ENCODE measurements around the gene RAP1A.
"Not testable (repeated sequence)": the region's sequence is repeated elsewhere in the genome, so short reads cannot be mapped to it uniquely, and the experiment has no call there.

The RAP1A gene

DNA sequence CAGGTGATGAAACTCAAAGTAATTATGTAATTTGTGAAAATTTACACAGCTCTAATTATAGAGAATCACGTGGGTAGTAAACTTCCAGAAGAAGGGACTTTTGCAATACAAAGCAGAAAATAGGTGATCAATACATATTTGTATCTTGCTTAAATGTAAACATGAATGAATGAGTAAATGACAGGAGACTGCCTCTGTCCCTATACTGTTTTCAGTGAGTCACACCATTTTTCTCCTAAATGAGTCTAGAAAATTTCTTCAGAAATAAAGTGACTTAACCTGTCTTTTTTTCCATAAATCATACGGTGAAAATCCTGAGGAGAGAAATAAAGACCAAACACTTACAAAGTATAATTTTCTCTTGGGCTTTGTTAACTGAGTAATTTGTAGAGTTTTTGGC lies 11.9 kb downstream of the RAP1A start:
- DNase-seq: no peak

DNA sequence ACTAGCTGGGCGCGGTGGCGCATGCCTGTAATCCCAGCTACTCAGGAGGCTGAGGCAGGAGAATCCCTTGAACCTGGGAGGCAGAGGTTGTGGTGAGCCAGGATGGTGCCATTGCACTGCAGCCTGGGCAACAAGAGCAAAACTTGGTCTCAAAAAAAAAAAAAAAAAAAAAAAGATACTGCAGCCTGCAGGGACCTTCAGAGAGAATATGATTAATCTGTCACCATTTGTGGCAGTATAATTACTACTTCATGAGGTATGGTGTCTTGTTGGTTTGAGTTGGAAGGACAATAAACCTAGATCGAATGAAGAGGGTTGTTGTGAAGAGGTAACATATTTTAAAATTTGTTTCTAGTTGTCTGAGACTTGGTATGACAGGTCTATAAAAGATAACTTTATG lies 13.2 kb downstream of the RAP1A start:
- not testable (repeated sequence) for DNase-seq

DNA sequence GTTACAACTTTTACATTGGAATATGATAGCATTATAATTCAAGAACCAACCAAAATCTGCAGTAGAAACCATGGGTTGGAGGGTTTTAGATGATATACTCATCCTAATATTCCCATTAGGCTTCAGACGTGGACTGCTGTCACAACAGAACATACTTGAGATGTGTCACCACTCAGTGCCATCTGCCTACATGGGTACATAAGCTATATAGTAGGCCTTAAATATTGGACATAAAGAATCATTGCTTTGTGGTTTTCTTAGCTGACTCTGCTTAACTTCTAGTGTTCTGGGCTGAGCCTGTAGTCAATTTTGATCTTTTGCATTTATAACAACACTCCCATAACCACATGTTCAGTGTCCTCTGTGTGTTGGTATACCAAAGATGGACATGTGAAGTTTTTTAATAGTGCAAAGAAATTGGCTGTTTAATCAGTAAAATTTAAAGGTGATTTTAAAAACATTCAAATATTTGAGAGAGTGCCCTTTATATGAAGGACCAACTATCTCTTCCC lies 14.2 kb downstream of the RAP1A start:
- no peak for DNase-seq

DNA sequence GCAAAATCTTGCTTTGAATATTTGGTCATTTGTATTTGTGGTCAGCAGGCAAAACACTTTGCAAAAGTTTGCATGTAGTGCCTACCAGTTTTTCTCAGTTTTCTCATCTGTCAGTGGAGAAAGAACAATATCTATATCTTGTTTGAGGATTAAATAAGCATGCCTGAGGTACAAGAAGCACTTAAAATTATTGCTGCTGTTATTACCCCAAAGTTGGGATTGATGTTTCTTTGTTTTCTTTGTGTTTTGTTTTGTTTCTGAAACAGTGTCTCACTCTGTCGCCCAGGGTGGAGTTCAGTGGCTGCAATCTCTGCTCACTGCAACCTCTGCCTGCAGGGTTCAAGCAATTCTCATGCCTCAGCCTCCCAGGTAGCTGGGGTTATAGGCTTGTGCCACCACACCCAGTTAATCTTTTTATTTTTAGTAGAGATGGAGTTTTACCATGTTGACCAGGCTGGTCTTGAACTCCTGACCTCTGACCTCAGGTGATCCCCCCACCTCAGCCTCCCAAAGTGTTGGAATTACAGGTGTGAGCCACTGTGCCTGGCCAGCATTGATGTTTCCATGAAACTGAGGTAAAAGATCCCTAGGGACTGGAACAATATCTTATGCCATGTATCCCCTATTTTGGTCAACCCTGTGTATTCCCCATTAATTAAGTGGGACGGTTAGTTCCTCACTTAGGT lies 15.9 kb downstream of the RAP1A start:
- no peak for DNase-seq

DNA sequence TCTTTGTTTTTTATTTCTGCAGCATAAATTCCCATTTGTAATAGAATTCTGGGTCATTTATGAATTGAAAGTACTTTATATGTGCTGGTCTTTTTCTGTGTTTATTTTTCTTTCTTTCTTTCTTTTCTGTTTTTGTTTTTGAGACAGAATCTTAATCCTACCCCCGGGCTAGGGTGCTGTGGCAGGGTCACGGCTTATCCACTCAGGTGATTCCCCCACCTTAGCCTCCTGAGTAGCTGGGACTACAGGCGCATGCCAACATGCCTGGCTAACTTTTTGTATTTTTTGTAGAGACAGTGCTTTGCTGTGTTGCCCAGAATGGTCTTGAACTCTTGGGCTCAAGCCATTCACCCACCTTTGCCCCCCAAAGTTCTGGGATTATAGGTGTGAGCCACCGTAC lies 18.7 kb downstream of the RAP1A start:
- no peak for DNase-seq

DNA sequence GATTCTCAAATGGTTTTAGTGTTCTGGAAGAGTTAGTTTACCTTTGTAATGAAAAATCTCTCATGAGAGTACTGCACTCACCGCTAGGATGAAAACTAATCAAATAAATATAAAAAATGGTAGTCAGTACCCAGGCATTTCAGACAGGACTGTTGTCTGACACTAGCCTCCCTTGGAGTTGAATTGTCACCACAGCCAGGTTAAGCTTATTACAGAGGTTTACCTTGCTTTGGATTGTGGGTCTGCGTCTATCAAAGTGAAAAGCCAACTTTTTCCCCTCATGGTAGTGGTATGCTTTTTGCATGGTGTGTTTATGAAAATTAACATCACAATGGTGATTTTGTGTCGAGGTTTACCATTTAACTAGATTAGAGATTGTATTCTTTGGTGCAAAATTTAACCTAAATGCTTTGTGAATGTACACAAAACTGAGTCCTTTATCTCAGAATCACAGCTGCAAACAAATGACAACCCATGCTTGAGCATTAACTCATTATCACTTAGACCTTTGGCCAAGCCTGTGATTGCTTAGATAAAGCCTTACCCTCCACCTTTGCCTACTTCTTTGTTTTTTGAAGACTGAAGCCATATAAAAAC lies 20.1 kb downstream of the RAP1A start:
- no peak for DNase-seq

DNA sequence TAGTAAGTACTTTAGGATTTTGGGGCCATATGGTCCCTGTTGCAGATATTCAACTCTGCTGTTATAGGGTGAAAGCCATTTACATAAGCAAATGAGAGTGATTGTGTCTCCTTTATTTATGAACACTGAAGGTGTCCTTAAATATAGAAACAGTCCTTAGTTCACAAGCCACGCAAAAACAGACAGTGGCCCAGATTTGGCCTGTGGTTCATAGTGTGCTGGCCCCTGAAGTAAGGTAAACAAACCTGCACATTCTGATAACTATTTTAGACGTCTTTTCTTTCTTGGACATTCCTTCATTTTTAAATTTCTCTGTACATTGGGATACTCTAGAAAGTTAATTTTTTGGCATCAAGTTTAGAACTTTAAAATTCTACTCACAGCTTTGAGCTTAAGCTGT lies 23.5 kb downstream of the RAP1A start:
- no peak for DNase-seq

DNA sequence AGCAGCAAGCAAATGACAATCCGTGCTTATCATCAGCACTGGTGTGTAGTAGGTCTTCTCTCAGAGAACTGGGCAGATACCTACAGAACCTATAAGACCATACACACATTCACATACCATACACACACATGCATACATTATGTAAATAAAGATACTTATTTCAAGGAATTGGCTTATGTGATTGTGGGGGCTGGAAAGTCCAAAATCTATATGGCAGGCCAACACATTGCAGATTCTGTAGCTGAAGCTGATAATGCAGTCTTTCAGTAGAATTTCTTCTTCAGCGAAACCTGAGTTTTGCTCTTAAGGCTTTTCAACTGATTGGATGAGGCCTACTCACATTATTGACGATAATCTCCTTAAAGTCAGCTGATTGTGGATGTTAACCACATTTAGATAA lies 24.1 kb downstream of the RAP1A start:
- no peak for DNase-seq

DNA sequence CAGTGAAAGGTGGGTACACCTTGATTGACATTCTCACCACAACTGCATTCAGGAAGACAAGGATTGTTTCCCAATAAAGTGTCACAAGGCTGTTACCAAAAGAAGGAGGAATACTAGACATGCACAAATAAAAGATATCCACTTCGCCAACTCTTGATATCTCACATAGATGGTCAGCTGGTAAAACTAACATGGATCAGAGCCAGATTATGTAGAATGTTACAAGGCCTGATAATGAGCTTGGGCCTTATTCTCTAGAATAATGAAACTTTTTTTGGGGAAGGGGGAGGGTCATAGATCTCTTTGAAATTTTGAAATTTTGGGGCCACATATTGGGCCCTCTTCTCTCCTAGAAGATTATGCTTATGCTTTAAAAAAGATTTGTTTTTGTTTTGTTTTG lies 24.9 kb downstream of the RAP1A start:
- no peak for DNase-seq

DNA sequence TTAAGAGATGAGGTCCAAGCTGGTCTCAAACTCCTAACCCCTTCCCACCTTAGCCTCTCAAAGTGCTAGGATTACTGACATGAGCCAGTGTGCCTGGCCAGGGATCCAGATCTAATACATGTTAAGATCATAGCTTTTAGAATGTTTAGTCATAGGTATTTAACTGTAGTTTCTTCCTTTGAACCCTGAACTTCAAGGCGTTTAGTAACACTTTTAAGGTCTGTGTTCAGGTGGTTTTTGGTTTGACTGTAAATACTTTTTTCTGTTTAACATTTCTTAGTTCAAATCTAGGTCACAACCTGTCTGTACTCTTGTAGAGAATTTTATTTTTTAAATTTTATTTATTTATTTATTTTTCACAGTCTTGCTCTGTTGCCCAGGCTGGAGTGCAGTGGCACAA lies 28.1 kb downstream of the RAP1A start:
- DNase-seq: peak in 1 of 2 donors; percentile 37

DNA sequence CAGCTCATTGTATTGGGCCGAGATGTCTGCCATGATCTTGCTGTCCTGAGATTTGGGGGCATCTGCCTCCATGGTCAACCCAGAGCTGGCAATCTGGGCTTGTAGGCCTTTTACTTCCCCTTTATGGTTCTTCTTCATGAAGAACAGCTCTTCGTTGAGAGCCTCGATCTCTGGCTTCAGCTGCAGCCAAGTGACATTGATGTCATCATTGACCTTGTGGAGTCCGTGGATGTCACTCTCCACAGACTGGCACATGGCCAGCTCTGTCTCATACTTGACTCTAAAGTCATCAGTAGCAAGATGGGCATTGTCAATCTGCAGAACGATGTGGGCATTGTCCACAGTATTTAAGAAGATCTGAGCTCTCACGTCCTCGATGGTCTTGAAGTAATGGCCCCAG lies 29.2 kb downstream of the RAP1A start:
- DNase-seq: no peak

DNA sequence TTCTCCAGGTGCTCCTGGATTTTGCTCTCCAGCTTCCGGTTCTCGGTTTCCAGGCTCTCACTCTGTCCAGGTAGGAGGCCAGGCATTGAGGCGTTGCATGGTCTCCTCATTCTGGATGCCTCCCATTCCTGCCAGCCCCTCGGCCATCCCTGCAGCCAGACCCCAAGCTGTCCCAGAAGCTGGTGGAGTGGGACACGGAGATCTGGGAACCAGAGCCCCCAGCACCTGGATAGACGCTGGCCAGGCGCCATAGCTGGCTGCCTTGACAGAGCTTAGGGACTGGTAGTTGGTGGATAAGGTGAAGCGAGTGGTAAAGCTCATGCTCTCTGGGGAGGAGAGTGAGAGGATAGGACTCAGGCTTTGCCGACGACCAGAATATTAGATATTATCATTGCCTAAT lies 29.6 kb downstream of the RAP1A start:
- DNase-seq: no peak

DNA sequence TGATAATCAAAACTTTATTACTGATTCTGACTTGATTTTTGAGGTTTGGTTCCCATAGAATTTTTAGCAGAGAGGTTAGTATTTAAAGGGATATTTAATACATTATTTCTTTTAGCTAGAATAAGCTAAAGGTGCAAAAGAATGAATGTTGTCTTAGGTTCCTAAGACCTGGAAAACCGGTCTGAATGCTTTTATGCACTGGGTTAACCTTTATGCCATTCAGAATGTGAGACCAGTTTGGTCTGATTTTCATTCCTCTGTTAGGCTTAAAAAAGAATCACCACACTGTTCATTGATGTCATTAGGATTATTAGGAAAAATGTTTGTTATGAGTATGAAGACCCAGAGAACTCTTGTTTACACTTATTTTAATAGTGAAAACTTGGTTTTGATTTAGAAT lies 30.1 kb downstream of the RAP1A start:
- no peak for DNase-seq

DNA sequence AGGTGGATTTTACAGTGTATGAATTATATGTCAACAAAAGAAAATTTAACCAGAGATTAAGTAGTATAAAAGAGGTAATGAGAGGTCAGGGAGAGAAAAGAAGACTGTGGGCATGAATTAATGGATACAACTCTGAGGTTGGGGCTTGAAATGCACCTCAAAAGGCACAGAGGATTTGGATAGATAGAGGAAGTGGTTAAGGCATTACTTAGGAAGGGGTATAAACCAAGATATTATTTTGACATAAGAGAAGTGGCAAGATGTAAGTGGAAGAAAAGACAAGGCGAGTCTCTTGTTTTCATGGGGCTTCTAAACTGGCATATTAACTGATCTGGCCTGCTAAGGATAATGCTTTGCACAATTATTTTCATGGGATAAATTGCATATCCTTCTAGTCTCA lies 34.1 kb downstream of the RAP1A start:
- no peak for DNase-seq

DNA sequence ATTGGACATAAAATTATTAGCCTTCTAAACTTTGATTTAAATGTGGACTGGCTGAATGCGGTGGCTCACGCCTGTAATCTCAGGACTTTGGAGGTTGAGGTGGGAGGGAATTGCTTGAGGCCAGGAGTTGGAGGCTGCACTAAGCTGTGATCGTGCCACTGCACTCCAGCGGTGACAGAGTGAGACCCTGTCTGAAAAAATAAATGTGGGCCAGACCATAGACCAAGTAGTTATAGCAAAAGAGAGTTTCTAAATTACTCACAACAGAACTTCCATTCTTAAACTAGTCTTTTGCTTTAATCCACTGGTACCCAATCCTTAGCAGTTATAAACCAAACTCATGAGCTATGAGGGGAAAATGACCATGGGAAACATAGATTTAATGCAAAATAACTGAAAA lies 35.2 kb downstream of the RAP1A start:
- DNase-seq: no peak

DNA sequence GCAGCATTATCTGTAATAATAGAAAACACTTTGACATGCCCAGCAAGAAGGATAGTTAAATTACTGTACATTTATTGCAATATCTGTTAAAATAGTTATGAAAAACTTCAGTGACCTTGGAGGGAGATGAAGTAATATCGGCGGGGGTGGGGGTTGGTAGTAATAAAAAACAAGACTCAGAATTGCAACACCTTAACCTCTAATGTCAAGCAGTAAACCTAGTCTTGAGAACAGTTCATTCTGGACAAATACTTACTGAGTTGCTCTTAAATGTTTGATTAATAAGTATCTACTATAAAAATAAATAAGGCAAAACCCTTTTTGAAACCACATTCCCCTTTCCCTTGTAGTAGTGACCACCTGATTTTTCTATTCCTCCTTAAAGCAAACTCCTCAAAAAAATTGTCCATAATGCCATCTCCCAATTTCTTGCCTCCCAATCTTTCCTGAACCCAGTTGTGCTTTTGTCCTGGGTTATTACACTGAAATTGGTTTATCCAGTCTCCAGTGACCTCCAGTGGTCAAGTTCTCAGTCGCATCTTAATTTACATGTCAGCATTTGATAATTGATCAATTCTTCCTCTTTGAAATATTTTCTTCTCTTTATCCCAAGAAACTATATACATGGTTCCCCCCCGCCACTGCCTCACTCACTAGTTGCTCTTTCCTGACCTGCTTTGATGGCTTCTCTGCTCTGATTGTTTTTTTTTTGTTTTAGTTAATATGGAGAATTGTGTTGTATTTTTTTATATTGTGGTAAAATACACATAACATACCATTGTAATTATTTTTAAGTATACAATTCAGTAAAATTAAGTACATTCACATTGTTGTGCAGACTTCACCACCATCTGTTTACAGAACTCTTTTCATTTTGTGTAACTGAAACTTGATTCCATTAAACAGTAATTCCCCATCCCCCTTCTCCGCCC lies 36.8 kb downstream of the RAP1A start:
- peak in 1 of 2 donors; percentile 52 for DNase-seq

DNA sequence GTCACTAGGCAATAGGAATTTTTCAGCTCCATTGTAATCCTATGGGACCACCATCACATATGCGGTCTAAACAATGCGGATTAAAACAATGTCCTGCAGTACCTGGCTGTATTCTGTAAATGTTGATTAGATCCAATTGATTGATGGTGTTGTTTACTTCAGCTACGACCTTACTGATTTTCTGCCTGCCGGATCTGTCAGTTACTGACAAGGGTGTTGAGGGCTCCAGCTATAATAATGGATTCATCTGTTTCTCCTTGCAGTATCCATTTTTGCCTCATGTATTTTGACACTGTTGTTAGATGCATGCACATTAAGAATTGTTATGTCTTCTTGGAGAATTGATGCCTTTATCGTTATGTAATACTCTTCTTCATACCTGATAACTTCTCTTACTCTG lies 39.0 kb downstream of the RAP1A start:
- no peak for DNase-seq

DNA sequence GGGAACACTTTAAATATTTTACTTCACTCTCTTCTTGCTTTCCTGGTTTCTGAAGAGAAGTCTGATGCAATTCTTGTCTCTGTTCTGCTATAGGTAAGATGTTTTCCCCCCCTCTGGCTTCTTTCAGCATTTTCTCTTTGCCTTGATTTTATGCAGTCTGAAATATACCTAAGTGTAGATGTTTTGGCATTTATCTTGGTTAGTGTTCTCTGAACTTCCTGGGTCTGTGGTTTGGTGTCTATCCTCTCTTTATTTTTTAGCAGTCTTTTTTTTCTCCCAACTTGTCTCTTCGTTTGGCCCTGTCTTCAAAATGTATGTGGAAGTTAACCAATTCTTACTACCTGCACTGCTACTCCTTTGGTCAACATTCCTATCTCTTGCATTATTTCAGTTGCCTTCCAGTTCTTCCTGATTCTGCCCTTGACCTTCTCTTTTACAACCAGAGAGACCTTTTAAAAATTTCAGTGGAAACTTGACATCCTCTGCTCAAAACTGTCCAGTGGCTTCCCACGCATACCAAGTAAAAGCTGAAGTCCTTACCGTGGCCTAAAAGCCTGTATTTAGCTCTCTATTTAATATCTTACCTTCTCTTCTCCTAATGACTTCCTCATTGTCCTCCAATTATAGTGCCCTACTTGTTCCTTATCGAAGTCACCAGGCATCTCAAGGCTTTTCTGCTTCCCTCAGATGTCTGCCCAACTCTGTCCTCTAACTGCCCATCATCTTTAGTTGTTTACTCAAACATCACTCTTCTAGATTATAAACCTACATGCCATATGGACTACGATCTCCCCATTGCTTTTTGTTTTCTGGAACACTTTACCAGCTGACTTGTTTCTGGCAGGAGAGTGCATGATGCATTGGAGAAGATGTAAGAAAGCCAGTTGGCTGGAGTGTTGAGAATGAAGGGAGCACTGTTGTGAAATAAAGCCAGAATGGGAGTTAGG lies 40.9 kb downstream of the RAP1A start:
- peak in 1 of 2 donors; percentile 18 for DNase-seq

DNA sequence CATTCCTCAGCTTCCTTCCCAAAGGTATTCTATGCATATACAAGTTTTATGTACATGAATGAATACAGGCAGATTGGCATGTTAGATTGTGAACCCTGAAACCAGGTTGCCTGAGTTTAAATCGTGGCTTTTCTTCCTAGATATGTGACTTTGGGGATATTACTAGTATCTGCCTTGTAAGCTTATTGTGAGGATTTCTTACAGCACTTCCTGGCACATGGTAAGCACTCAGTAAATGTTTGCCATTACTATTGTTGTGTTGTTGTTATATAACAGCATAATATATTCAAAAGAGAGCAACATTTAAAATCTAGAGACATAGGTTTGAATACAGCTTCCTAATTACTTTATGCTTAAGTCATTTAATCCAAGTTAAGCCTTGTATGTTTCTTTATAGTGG lies 45.1 kb downstream of the RAP1A start:
- DNase-seq: no peak

DNA sequence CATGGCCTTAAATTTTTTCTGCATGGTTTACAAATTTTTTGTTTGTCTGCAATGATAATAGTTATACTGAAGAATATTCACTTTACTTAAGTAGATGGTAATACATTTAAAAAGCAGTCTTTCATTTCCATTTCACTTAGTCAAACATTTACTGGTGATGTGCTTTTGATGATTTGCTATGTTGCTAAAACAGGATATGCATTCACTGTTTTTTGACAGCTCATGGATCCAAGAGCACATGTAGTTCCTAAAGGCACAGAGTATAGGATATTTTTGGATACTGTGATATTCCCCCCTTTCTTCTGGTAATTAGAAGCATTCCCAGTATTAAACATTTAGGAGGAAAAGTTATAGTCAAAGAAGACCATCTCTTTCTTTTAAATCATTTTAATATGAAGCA lies 45.9 kb downstream of the RAP1A start:
- DNase-seq: no peak

DNA sequence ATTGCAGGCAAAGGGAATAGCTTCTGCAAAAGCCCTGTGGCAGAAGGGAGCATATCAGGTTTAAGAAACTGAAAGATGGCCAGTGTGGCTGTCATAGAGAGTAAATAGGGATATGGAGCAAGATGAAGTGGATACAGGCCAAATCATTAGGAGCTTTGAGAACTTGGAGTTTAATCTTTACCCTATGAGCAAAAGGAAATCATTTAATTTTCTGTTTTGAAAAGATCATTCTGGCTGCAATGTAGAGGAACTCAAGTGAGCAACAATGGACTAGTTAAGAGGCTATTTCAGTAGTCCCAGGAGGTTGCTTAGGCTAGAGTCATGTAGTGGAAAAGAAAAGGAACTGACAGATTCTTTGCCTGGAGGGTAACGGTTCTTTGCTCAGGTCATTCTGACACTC lies 47.2 kb downstream of the RAP1A start:
- no peak for DNase-seq

DNA sequence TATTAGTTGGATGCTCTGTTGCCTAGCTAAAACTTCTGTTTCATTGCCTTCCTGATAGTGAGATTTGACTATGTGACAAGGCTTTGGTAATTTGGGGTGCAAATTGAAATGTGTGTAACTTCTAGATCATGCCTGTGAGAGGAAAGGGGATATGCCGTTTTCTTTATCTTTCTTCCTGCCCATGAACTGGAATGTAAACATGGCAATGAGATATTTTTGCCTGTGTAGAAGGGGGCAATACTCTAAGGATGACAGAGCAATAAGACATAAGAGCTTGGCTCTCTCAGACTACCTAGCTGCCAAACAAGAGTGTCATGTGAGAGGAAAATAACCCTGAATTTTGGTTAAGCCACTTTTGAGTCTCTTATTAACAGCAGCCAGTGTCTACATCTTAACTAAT lies 49.7 kb downstream of the RAP1A start:
- DNase-seq: no peak

DNA sequence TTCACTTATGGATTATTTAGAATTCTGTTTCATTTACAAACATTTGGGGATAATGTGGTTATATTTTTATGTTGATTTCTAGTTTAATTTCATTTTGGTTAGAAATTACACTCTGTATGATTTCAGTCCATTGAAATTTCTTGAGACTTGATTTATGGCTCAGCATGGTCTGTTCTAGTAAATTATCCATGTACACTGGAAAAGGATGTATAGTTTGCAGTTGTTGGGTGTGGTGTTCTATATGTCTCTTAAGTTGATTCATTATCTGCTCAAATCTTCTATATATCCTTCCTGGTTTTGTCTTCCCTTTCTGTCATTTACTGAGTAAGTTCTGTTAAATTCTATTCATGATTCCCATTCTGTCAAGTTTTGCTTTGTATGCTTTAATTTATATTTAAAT lies 52.3 kb downstream of the RAP1A start:
- no peak for DNase-seq

Measured in CD4-positive, alpha-beta T cell treated with Interferon alpha-2 for 1 hour (primary cell).